Lung (tissue), 12 donors: ENCODE measurements around the gene NPHP4. TPM values are rescaled to one million over a fixed set of nuclear protein-coding genes. Genes with fewer than 3 reads are reported as not detected.

Experiments
- ATAC-seq: fragments of 200-7000 bp; cut with Tn5 transposase; one replicate; pipeline ENCODE4 v1.9.1; 2020; ENCODE audit warnings: moderate number of reproducible peaks; ENCODE audit not compliant: insufficient read depth, low FRiP score
- DNase-seq, 3 donors: peaks; one replicate each; pipeline ENCODE4 v3.0.0-alpha.2; 2013 to 2017
- H3K27ac ChIP-seq, 2 donors: one replicate each; pipeline ENCODE4 v1.5.1; 2013; ENCODE audit warnings: mild to moderate bottlenecking in 2 of 2, moderate library complexity in 2 of 2, control low read depth in 1 of 2, inconsistent platforms in 1 of 2, low read depth in 1 of 2, low read length in 1 of 2
- H3K27me3 ChIP-seq, 3 donors: one replicate each; pipeline ENCODE4 v1.5.1; 2013; ENCODE audit warnings: low read length in 2 of 3; ENCODE audit not compliant: control insufficient read depth in 3 of 3, insufficient read depth in 3 of 3
- H3K36me3 ChIP-seq, 4 donors: one replicate each; pipeline ENCODE4 v1.5.1; 2013; ENCODE audit warnings: low read length in 4 of 4, mild to moderate bottlenecking in 1 of 4, moderate library complexity in 1 of 4; ENCODE audit not compliant: control insufficient read depth in 4 of 4, insufficient read depth in 4 of 4
- H3K4me1 ChIP-seq, 5 donors: one replicate each; pipeline ENCODE4 v1.5.1; 2013; ENCODE audit warnings: low read length in 5 of 5, mild to moderate bottlenecking in 2 of 5, moderate library complexity in 1 of 5; ENCODE audit not compliant: control insufficient read depth in 5 of 5, insufficient read depth in 5 of 5
- H3K4me3 ChIP-seq: one replicate; pipeline ENCODE4 v1.5.1; 2013; ENCODE audit warnings: mild to moderate bottlenecking, control low read depth, moderate library complexity
- H3K9ac ChIP-seq, 2 donors: one replicate each; pipeline ENCODE4 v1.5.1; 2013; ENCODE audit warnings: low read length in 2 of 2, control low read depth in 1 of 2; ENCODE audit not compliant: insufficient read depth in 1 of 2
- H3K9me3 ChIP-seq, 4 donors: one replicate each; pipeline ENCODE4 v1.5.1; 2013; ENCODE audit warnings: low read length in 3 of 4, mild to moderate bottlenecking in 1 of 4, moderate library complexity in 1 of 4; ENCODE audit not compliant: control insufficient read depth in 4 of 4, insufficient read depth in 3 of 4
- CTCF ChIP-seq: IDR thresholded peaks from 2 replicates; pipeline ENCODE4 v1.5.1; 2012; ENCODE audit warnings: mild to moderate bottlenecking; ENCODE audit errors: control extremely low read depth, extremely low read depth
- WGBS, 2 donors: extraction: QIAGEN DNeasy Blood & Tissue Kit; methylation state at CpG; one replicate each; pipeline ENCODE4 v1.1.7; 2013; 5-methylcytosine and 5-hydroxymethylcytosine counted together
- polyA plus RNA-seq, 2 donors: library from polyadenylated mRNA; stranded (reverse); fragments of 200-250 nt; gene quantifications; one replicate each; pipeline ENCODE4 v1.2.1, GENCODE V29; 2013
- total RNA-seq, 2 donors: library from RNA; depleted of rRNA in 1 of 2; stranded (reverse); fragments of >200 nt in 1 of 2; gene quantifications; one replicate each; pipeline ENCODE4 v1.2.1, GENCODE V29; 2014 to 2021
- donor health status: control.
- donor health status: control.
- donor health status: Bipolar disorder and iron deficiency.
- donor health status: healthy.
- donor health status: DM: yes; HTN: yes; CAD: no.

Gene NPHP4
- total and polyA plus RNA-seq, 4 donors: 6.0 to 23.3 (median 11.1) TPM

GRCh38 chr1:5949085-5949760 is 43.0 kb downstream of the NPHP4 start:
- TF ChIP-seq CTCF: no peak
- Histone ChIP-seq H3K4me3 (no peak overlapping the region), H3K9ac (no peak overlapping the region), H3K27me3 (no peaks in the 10 kb centered on the region), H3K4me1 (peaks cover 0 to 21% (median 4%) of the 10 kb centered on the region in 5 donors), H3K36me3 (peaks cover 0 to 28% (median 2%) of the 10 kb centered on the region in 4 donors), H3K9me3 (peaks cover 0 to 1% (median 0%) of the 10 kb centered on the region in 4 donors), H3K27ac (no peak overlapping the region)
- ATAC-seq (no peak), DNase-seq (peak in 2 of 3 donors; percentile 18 to 44)
- WGBS, 2 donors: 75 to 76% methylated on average over 13 of the region's 13 CpGs

DNA sequence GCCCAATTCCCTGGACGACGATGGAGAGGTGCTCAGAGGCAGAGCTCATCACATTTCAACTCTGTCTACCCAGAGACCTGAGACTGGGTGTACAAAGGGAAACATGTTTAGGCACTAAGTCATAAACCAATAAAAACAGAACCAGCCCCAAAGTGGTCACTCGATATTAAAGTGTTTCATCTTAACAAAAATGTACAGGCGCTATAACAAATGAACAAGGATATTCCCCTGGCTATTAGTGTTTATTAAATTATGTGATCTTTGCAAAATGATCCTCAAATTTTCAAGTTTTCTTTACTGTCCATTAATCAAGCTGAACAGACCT is 43.6 kb downstream of the NPHP4 start:
- 90 to 97% methylated on average over 4 of the region's 4 CpGs for WGBS, 2 donors

DNA sequence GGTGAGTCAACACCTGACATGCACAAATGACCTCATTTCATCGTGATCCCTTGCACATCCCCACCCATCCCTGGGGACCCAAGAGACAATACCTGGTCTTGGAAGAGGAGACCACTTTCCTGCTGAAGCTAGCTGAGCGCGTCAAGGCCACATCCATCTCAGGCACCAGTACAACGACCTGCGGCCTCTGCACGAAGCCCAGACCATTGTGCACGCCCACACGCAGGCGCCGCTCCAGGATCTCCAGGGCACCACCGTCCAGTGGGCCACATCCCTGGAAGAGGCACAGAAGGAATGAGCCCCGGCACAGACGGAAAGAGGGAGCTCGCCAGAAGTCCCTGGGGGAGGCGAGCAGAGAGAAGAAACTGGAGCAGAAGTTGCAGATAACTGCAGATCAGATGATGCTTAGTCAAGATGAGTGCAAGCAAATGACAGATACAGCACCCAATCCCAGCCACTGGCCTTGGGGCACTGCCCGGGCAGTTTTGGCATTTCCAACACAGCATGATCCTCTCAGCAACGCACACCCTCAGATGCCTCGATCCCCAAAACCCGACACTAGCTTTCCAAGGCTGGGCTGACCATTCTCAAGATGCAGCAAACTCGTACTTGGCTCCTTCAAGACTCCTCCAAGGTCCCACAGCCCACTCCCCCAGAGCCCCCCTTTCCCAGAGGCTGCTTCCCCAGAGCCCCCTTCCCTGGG is 44.1 kb downstream of the NPHP4 start:
- Histone ChIP-seq H3K36me3 (peaks cover 0 to 31% (median 2%) of the 10 kb centered on the region in 4 donors), H3K9me3 (peaks cover 0 to 1% (median 0%) of the 10 kb centered on the region in 4 donors), H3K4me1 (peaks cover 0 to 21% (median 4%) of the 10 kb centered on the region in 5 donors), H3K4me3 (no peak overlapping the region), H3K27me3 (no peaks in the 10 kb centered on the region), H3K9ac (no peak overlapping the region), H3K27ac (no peak overlapping the region)
- no peak for TF ChIP-seq CTCF
- 91 to 97% methylated on average over 20 of the region's 20 CpGs for WGBS, 2 donors
- no peak for ATAC-seq
- DNase-seq: no peak

More for the DNA sequence above, 43.6 kb downstream of the NPHP4 start:
- Histone ChIP-seq H3K4me1 (peaks cover 0 to 21% (median 4%) of the 10 kb centered on the region in 5 donors), H3K27ac (no peak overlapping the region), H3K9ac (no peak overlapping the region), H3K27me3 (no peaks in the 10 kb centered on the region), H3K4me3 (no peak overlapping the region), H3K36me3 (peaks cover 0 to 31% (median 2%) of the 10 kb centered on the region in 4 donors), H3K9me3 (peaks cover 0 to 1% (median 0%) of the 10 kb centered on the region in 4 donors)
- no peak for TF ChIP-seq CTCF
- no peak for ATAC-seq
- DNase-seq: no peak
